Lower leg skin (tissue), 3 donors: ENCODE data around the gene MRPL36.

Source experiments
- CTCF ChIP-seq, 3 donors: fragments of 450-650 bp; IDR thresholded peaks; one replicate each; pipeline ENCODE4 v1.5.1; 2016; ENCODE audit warnings: antibody characterized with exemption in 3 of 3, mild to moderate bottlenecking in 3 of 3, moderate library complexity in 2 of 3
- POLR2A ChIP-seq, 2 donors: fragments of 450-650 bp; IDR thresholded peaks; one replicate each; pipeline ENCODE4 v1.6.1; 2016 to 2017; ENCODE audit warnings: antibody characterized with exemption in 2 of 2, mild to moderate bottlenecking in 1 of 2, moderate library complexity in 1 of 2

DNA sequence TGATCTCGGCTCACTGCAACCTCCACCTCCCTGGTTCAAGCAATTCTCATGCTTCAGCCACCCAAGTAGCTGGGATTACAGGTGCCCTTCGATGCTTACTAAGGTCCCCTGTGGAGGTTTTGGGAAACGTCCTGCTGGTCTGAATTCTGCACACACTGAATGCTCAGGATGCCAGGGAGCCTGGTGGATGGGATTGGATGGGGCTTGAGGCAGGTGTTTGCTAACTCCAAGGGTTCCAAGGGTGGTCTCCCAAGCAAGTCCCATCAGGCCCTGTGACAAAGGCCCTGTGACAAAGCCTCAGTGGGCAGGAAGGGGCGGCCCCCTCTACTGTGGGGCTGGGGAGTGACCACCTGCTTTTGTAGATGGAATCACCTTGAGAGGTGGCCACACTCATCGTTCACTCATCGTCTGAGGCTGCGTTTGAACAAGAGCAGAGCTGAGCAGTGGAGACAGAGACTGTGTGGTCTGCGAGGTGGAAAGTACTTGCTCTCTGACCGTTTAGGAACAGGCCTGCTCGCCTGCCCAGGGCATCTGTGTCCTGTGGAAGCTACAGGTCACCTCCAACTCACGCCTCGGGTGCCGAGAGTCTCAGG lies 40.2 kb downstream of the MRPL36 start:
- no peak for TF ChIP-seq CTCF (IDR thresholded peaks at IDR 0.05)
- TF ChIP-seq POLR2A (IDR thresholded peaks at IDR 0.05) = no peak
